Keratinocyte (primary cell): ENCODE data around the gene NALCN. TPM values are rescaled to one million over a fixed set of nuclear protein-coding genes. Genes with fewer than 3 reads are reported as not detected.

Experiments used
- DNase-seq: peaks from one replicate; pipeline ENCODE4 v3.0.0-alpha.2; 2011; ENCODE audit warnings: low read depth, missing footprints, low spot score
- FAIRE-seq: peaks from 2 replicates; lab custom pipeline; 2011; peaks lifted over from hg19 to GRCh38; lab: Jason Lieb, UNC
- H2AFZ ChIP-seq: 2 replicates; pipeline ENCODE4 v1.6.0; 2012; ENCODE audit warnings: low read length, control low read depth, inconsistent platforms; ENCODE audit not compliant: control insufficient read depth
- H3K27ac ChIP-seq: 2 replicates; pipeline ENCODE4 v1.5.1; 2011; ENCODE audit warnings: low read length; ENCODE audit not compliant: control insufficient read depth, insufficient read depth
- H3K27me3 ChIP-seq: 3 replicates; pipeline ENCODE4 v1.6.0; 2011; ENCODE audit warnings: low read length; ENCODE audit not compliant: control insufficient read depth, insufficient read depth; ENCODE audit errors: extremely low read depth
- H3K36me3 ChIP-seq, 2 experiments: 2 replicates in 1 of 2; 3 replicates in 1 of 2; pipeline ENCODE4 v1.5.1; 2011; ENCODE audit warnings: low read length in 2 of 2, mild to moderate bottlenecking in 1 of 2; ENCODE audit not compliant: control insufficient read depth in 2 of 2, insufficient read depth in 2 of 2; ENCODE audit errors: extremely low read depth in 1 of 2
- H3K4me1 ChIP-seq: 3 replicates; pipeline ENCODE4 v1.5.1; 2011; ENCODE audit warnings: low read length; ENCODE audit not compliant: control insufficient read depth, insufficient read depth; ENCODE audit errors: extremely low read depth
- H3K4me2 ChIP-seq: 3 replicates; pipeline ENCODE4 v1.6.0; 2011; ENCODE audit warnings: low read depth, low read length; ENCODE audit not compliant: control insufficient read depth, insufficient read depth; ENCODE audit errors: extremely low read depth
- H3K4me3 ChIP-seq, 3 experiments: fragments of 200-600 bp in 1 of 3; sonication (generic) in 1 of 3; 2 replicates in 2 of 3; 3 replicates in 1 of 3; pipeline ENCODE4 v1.5.1; 2011 to 2016; ENCODE audit warnings: low read length in 3 of 3, mild to moderate bottlenecking in 3 of 3, control low read depth in 2 of 3, inconsistent platforms in 1 of 3, low read depth in 1 of 3, mixed read lengths in 1 of 3, mixed run types in 1 of 3, moderate library complexity in 1 of 3; ENCODE audit not compliant: control insufficient read depth in 2 of 3, insufficient read depth in 2 of 3; ENCODE audit errors: extremely low read depth in 1 of 3
- H3K79me2 ChIP-seq: 2 replicates; pipeline ENCODE4 v1.6.0; 2012; ENCODE audit warnings: low read length; ENCODE audit not compliant: control insufficient read depth, insufficient read depth
- H3K9ac ChIP-seq: 3 replicates; pipeline ENCODE4 v1.6.0; 2011; ENCODE audit warnings: low read length; ENCODE audit not compliant: control insufficient read depth, insufficient read depth; ENCODE audit errors: extremely low read depth
- H3K9me1 ChIP-seq: 3 replicates; pipeline ENCODE4 v1.6.0; 2011; ENCODE audit warnings: low read length; ENCODE audit not compliant: control insufficient read depth, insufficient read depth; ENCODE audit errors: extremely low read depth
- H3K9me3 ChIP-seq: 2 replicates; pipeline ENCODE4 v1.5.1; 2012; ENCODE audit warnings: low read depth, low read length; ENCODE audit not compliant: control insufficient read depth
- H4K20me1 ChIP-seq: 3 replicates; pipeline ENCODE4 v1.6.0; 2011; ENCODE audit warnings: low read length; ENCODE audit not compliant: control insufficient read depth, insufficient read depth; ENCODE audit errors: extremely low read depth
- CTCF ChIP-seq, 3 experiments: IDR thresholded peaks in 1 of 3; conservative IDR thresholded peaks in 1 of 3; optimal IDR thresholded peaks in 1 of 3; 2 replicates in 2 of 3; 3 replicates in 1 of 3; pipeline versions ENCODE3 to v1.5.1; 2011; ENCODE audit warnings: low read length in 3 of 3, mild to moderate bottlenecking in 3 of 3, moderate library complexity in 2 of 3, control low read depth in 1 of 3, inconsistent platforms in 1 of 3; ENCODE audit not compliant: insufficient read depth in 2 of 3; ENCODE audit errors: extremely low read depth in 1 of 3
- EZH2 ChIP-seq: IDR thresholded peaks from one replicate; pipeline ENCODE4 v1.6.1; 2012; ENCODE audit warnings: inconsistent platforms, mild to moderate bottlenecking, low read length, moderate library complexity
- dilution Hi-C: fragments of 300-500 bp; cut with MboI; formaldehyde crosslinking; loops from one replicate; pipeline ENCODE4 v1.7.0; 2020; ENCODE audit warnings: low sequenced_read_pairs; ENCODE audit not compliant: extremely low pct_ligation_motif_present
- polyA plus RNA-seq, 5 experiments: library from polyadenylated mRNA; depleted of rRNA in 3 of 5; stranded (reverse) in 3 of 5; stranded (forward) in 1 of 5; unstranded in 1 of 5; fragments of >200 nt; gene quantifications; 1 replicate in 1 of 5; 2 replicates in 3 of 5; 3 replicates in 1 of 5; pipeline versions ENCODE4 v1.2.1 to v1.2.3, GENCODE V29; 2011 to 2012; ENCODE audit warnings: missing spikeins in 2 of 5, low read depth in 1 of 5, low replicate concordance in 1 of 5

The NALCN gene
- polyA plus RNA-seq, 1 donor (not counting 4 experiments of a cell fraction or from before 2014, with no cell fraction given), result 0.16 TPM

- Histone ChIP-seq H3K27ac (no peak overlapping the region), H3K36me3 (no peaks in the 10 kb centered on the region), H3K79me2 (no peaks in the 10 kb centered on the region), H4K20me1 (no peaks in the 10 kb centered on the region), H3K27me3 (no peaks in the 10 kb centered on the region), H3K9me3 (no peaks in the 10 kb centered on the region), H3K4me1 (no peaks in the 10 kb centered on the region), H3K9me1 (no peaks in the 10 kb centered on the region), H2AFZ (no peak overlapping the region), H3K4me2 (no peak overlapping the region), H3K9ac (no peak overlapping the region), H3K4me3 (no peak overlapping the region)
- TF ChIP-seq CTCF (optimal IDR thresholded peaks at IDR 0.05 in 1 of 3, IDR thresholded peaks at IDR 0.05 in 1 of 3, conservative IDR thresholded peaks at IDR 0.05 in 1 of 3; ENCODE audit: extremely low read depth in 1 of 3, insufficient read depth in 2 of 3, low read length in 3 of 3) (no peak), EZH2 (no peak)
- DNase-seq, result no peak
- dilution Hi-C loops, result no loop called here
- FAIRE-seq, result no peak
Observed at GRCh38 chr13:101325423-101325822, 90.9 kb downstream of the NALCN start.

GRCh38 chr13:101323601-101324000, 92.7 kb downstream of the NALCN start:
- dilution Hi-C loops, result no loop called here
- Histone ChIP-seq H3K4me2 (no peak overlapping the region), H3K9me1 (no peaks in the 10 kb centered on the region), H3K9me3 (no peaks in the 10 kb centered on the region), H2AFZ (no peak overlapping the region), H3K9ac (no peak overlapping the region), H3K4me1 (no peaks in the 10 kb centered on the region), H3K27ac (no peak overlapping the region), H3K36me3 (no peaks in the 10 kb centered on the region), H4K20me1 (no peaks in the 10 kb centered on the region), H3K27me3 (no peaks in the 10 kb centered on the region), H3K79me2 (no peaks in the 10 kb centered on the region), H3K4me3 (no peak overlapping the region)
- FAIRE-seq (no peak), DNase-seq (no peak)
- TF ChIP-seq CTCF (optimal IDR thresholded peaks at IDR 0.05 in 1 of 3, IDR thresholded peaks at IDR 0.05 in 1 of 3, conservative IDR thresholded peaks at IDR 0.05 in 1 of 3; ENCODE audit: extremely low read depth in 1 of 3, insufficient read depth in 2 of 3, low read length in 3 of 3) (no peak), EZH2 (no peak)
